Neural cell (in vitro differentiated cells): ENCODE measurements around the gene DACT2.

Experiments used
- CTCF ChIP-seq: fragments of 450-650 bp; IDR thresholded peaks from 2 replicates; pipeline ENCODE4 v1.5.1; 2014; ENCODE audit warnings: antibody characterized with exemption, mild to moderate bottlenecking, moderate library complexity; ENCODE audit not compliant: poor library complexity, severe bottlenecking
- EZH2 ChIP-seq: fragments of 200-600, 300-800 bp; shearing (Covaris generic), sonication (generic); IDR thresholded peaks from 2 replicates; pipeline ENCODE4 v1.6.1; 2014; ENCODE audit warnings: antibody characterized with exemption, low read length, borderline replicate concordance, mild to moderate bottlenecking; ENCODE audit not compliant: insufficient read depth, poor library complexity, severe bottlenecking
- POLR2AphosphoS5 ChIP-seq: IDR thresholded peaks from 2 replicates; pipeline ENCODE4 v1.6.1; 2012
- RAD21 ChIP-seq: fragments of 450-650 bp; conservative IDR thresholded peaks from 2 replicates; pipeline ENCODE4 v1.6.1; 2014; ENCODE audit warnings: antibody characterized with exemption, mild to moderate bottlenecking, moderate library complexity

GRCh38 chr6:168285456-168285855 lies 34.1 kb downstream of the DACT2 start:
- TF ChIP-seq CTCF (no peak), EZH2 (no peak), POLR2AphosphoS5 (no peak), RAD21 (no peak)
